Measurements from ENCODE around the gene UGT1A8. TPM values are rescaled to one million over a fixed set of nuclear protein-coding genes. Genes with fewer than 3 reads are reported as not detected.
"Not testable (repeated sequence)": the region's sequence is repeated elsewhere in the genome, so short reads cannot be mapped to it uniquely, and the experiment has no call there.

Gene UGT1A8
- total RNA-seq, 1 donor from 2014 or later: under 0.01 TPM

DNA sequence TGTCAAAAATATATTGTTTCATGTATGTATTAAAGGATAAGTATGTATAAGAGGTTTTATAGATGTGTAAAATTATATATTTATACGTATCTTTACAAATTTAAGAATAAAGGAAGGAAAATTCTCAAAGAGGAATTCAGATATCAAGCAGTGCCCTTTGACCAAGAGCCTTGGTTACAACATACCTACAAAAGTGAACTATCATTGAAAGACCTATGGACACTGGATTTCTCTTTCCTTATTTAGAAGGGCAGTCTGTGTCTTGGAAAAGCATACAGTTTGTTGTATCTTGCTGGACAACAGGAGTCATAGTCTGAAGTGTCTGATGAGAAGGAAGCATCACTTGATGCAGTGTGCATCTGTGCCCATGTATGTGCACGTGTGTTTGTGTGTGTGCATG, 29.0 kb upstream of the UGT1A8 start:
- FAIRE-seq: peak; percentile 91
- Histone ChIP-seq H3K36me3 (ENCODE audit: control insufficient read depth, insufficient read depth, low read length) (no peaks in the 10 kb centered on the region), H3K4me3 (ENCODE audit: low read depth, low read length) (no peak overlapping the region), H3K27me3 (ENCODE audit: control insufficient read depth, insufficient read depth, low read length) (no peaks in the 10 kb centered on the region)
- TF ChIP-seq, protein P1, sequence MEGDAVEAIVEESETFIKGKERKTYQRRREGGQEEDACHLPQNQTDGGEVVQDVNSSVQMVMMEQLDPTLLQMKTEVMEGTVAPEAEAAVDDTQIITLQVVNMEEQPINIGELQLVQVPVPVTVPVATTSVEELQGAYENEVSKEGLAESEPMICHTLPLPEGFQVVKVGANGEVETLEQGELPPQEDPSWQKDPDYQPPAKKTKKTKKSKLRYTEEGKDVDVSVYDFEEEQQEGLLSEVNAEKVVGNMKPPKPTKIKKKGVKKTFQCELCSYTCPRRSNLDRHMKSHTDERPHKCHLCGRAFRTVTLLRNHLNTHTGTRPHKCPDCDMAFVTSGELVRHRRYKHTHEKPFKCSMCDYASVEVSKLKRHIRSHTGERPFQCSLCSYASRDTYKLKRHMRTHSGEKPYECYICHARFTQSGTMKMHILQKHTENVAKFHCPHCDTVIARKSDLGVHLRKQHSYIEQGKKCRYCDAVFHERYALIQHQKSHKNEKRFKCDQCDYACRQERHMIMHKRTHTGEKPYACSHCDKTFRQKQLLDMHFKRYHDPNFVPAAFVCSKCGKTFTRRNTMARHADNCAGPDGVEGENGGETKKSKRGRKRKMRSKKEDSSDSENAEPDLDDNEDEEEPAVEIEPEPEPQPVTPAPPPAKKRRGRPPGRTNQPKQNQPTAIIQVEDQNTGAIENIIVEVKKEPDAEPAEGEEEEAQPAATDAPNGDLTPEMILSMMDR (IDR thresholded peaks at IDR 0.05; ENCODE audit: insufficient read depth, low read length, severe bottlenecking): no peak
- no peak for DNase-seq (ENCODE audit: low read depth)

DNA sequence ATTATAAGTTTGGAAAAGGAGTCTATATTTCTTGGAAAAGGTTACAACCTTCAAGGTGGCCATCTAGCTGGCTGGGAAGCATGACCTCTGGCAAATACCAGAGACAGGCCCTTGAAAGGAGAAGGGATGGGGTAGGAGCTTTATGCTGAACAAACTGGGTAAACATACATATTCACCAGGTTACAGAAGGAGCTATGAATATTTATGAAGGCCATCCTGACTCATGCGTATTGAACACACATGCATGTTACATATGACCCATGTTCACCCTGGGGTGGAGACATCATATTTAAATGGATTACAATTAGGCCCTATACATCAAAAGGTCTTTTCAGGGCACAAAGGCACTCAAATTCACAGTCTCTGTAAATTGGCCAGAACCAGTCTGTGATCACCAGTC, 24.7 kb upstream of the UGT1A8 start:
- not testable (repeated sequence) for DNase-seq (ENCODE audit: low read depth); H3K4me3 ChIP-seq (ENCODE audit: low read depth, low read length); FAIRE-seq; H3K27me3 ChIP-seq (ENCODE audit: control insufficient read depth, insufficient read depth, low read length); H3K36me3 ChIP-seq (ENCODE audit: control insufficient read depth, insufficient read depth, low read length)

DNA sequence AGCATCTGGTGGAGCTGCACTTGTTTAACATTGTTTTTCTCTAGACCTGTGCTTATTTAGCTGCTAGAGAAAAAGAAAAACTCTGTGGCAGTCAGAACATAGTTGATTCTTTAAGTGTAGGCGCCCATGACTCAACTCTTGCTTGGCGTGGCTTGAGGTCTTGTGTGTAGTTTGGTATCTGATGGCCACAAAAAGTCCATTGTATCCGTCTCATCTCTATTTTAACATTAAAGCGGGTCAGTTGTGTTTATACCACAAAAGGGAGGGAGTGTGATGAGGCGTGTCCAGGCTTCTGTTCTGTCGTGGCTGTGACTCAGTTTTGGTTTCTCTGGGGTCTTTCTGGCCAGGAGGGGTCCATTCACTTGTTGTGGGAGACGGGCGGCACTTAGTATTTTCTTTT, 24.2 kb upstream of the UGT1A8 start:
- no peak overlapping the region for H3K4me3 ChIP-seq (ENCODE audit: low read depth, low read length)
- FAIRE-seq (no peak), DNase-seq (ENCODE audit: low read depth) (no peak)
- H3K27me3 ChIP-seq (ENCODE audit: control insufficient read depth, insufficient read depth, low read length): no peaks in the 10 kb centered on the region
- TF ChIP-seq, protein P1 (IDR thresholded peaks at IDR 0.05; ENCODE audit: insufficient read depth, low read length, severe bottlenecking): no peak
- H3K36me3 ChIP-seq (ENCODE audit: control insufficient read depth, insufficient read depth, low read length): no peaks in the 10 kb centered on the region

DNA sequence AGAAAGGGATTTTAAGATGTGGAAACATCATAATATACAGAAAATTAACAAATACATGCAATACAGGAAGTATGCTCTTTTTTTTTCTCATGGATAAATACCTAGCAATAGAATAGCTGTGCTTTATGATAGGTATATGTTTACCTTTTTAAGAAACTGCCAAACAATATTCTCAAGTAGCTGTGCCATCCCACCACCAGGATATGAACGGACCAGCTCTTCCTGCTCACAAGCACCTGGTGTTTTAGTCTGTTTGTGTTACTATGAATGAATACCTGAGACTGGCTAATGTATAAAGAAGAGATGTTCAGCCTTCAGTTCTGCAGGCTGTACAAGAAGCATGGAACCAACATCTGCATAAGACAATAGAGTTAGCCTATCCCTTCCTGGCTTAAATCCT, 19.9 kb upstream of the UGT1A8 start:
- H3K27me3 ChIP-seq (ENCODE audit: control insufficient read depth, insufficient read depth, low read length): no peaks in the 10 kb centered on the region
- no peaks in the 10 kb centered on the region for H3K36me3 ChIP-seq (ENCODE audit: control insufficient read depth, insufficient read depth, low read length)
- TF ChIP-seq, protein P1 (IDR thresholded peaks at IDR 0.05; ENCODE audit: insufficient read depth, low read length, severe bottlenecking): no peak
- DNase-seq (ENCODE audit: low read depth): no peak
- no peak for FAIRE-seq
- H3K4me3 ChIP-seq (ENCODE audit: low read depth, low read length): no peak overlapping the region

DNA sequence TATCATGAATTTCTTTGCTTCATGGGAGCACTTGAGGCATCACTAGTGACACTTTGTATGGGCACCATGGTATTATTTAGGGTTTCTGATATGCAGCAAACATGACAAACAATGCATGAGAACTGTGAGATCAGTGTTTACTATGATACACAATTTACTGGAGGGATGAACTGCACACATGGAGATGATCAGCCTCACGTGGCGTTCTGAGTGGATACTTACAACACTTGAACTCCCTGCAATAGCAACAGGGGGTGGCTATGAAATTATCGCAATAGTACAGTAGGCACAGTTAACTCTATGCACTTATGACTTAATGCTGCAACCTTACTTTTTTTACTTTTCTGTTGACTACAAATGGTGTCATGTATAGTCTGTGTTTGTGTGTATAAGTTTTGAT, 18.5 kb upstream of the UGT1A8 start:
- no peak overlapping the region for H3K4me3 ChIP-seq (ENCODE audit: low read depth, low read length)
- DNase-seq (ENCODE audit: low read depth): no peak
- no peak for FAIRE-seq
- H3K36me3 ChIP-seq (ENCODE audit: control insufficient read depth, insufficient read depth, low read length): no peaks in the 10 kb centered on the region
- H3K27me3 ChIP-seq (ENCODE audit: control insufficient read depth, insufficient read depth, low read length): no peaks in the 10 kb centered on the region
- TF ChIP-seq, protein P1 (IDR thresholded peaks at IDR 0.05; ENCODE audit: insufficient read depth, low read length, severe bottlenecking): no peak

DNA sequence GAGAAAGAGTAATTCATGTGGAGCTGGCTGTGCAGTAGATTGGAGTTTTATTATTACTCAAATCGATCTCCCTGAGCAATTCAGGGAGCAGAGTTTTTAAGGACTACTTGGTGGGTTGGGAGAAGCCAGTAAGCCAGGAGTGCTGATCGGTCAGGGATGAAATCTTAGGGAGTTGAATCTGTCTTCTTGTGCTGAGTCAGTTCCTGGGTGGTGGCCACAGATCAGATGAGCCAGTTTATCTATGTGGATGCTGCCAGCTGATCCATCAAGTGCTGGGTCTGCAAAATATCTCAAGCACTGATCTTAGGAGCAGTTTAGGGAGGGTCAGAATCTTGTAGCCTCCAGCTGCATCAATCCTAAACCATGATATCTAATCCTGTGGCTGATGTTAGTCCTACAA, 17.0 kb upstream of the UGT1A8 start:
- H3K36me3 ChIP-seq (ENCODE audit: control insufficient read depth, insufficient read depth, low read length): no peaks in the 10 kb centered on the region
- no peak for FAIRE-seq
- peak; percentile 5 for DNase-seq (ENCODE audit: low read depth)
- TF ChIP-seq, protein P1 (IDR thresholded peaks at IDR 0.05; ENCODE audit: insufficient read depth, low read length, severe bottlenecking): no peak
- H3K4me3 ChIP-seq (ENCODE audit: low read depth, low read length): no peak overlapping the region
- no peaks in the 10 kb centered on the region for H3K27me3 ChIP-seq (ENCODE audit: control insufficient read depth, insufficient read depth, low read length)
